ENCODE measurements around the gene TFEC. TPM values are rescaled to one million over a fixed set of nuclear protein-coding genes. Genes with fewer than 3 reads are reported as not detected.
"Not testable (repeated sequence)": the region's sequence is repeated elsewhere in the genome, so short reads cannot be mapped to it uniquely, and the experiment has no call there.

The TFEC gene
- total and polyA plus RNA-seq, 2 of the 4 experiments (the other 2 are of a cell fraction) = under 0.01 to 0.02 TPM

GRCh38 chr7:115932880-115933279 lies 97.7 kb downstream of the TFEC start:
- H3K9me1 ChIP-seq (ENCODE audit: insufficient read depth, low read length) = no peaks in the 10 kb centered on the region
- no peaks in the 10 kb centered on the region for H3K27me3 ChIP-seq (ENCODE audit: control insufficient read depth, insufficient read depth, low read length)
- no peak overlapping the region for H2AFZ ChIP-seq (replicated peaks; ENCODE audit: low read length, poor library complexity)
- H3K9ac ChIP-seq (ENCODE audit: low read depth, low read length) = no peak overlapping the region
- ATAC-seq (ENCODE audit: low read depth) (no peak), DNase-seq (no peak)
- no peak overlapping the region for H4K91ac ChIP-seq (ENCODE audit: insufficient read depth, low read depth, low read length)
- H3K79me1 ChIP-seq (ENCODE audit: low read depth in 1 of 2, low read length in 2 of 2) = no peaks in the 10 kb centered on the region
- no peaks in the 10 kb centered on the region for H4K20me1 ChIP-seq (ENCODE audit: insufficient read depth, low read length)
- no peak overlapping the region for H2BK15ac ChIP-seq (ENCODE audit: low read depth, low read length)
- no peak overlapping the region for H3K23ac ChIP-seq (ENCODE audit: low read depth, low read length)
- no peak overlapping the region for H3K4me2 ChIP-seq (ENCODE audit: low read depth, low read length)
- H3K4me3 ChIP-seq (ENCODE audit: insufficient read depth, low read depth, low read length) = no peak overlapping the region
- intact Hi-C loops (cut with micrococcal nuclease) = no loop called here
- no TSS peak for BruUV-seq (replicated peaks)
- no peak overlapping the region for H3K27ac ChIP-seq (ENCODE audit: insufficient read depth, low read length)
- H2BK5ac ChIP-seq (ENCODE audit: low read depth, low read length, poor library complexity, severe bottlenecking) = no peak overlapping the region
- in situ Hi-C loops (cut with MboI; ENCODE audit: low sequenced_read_pairs) = no loop called here
- ChIA-PET POLR2A (ENCODE audit: unreplicated experiment) (no interaction called here), CTCF (no interaction called here)
- dilution Hi-C loops (cut with HindIII; ENCODE audit: low sequenced_read_pairs, unreplicated experiment) = no loop called here
- TF ChIP-seq CEBPB (IDR thresholded peaks at IDR 0.05; ENCODE audit: low read depth, low read length) (no peak), POLR2A (IDR thresholded peaks at IDR 0.05; ENCODE audit: low read depth, low read length) (no peak), CHD1 (IDR thresholded peaks at IDR 0.05; ENCODE audit: low read depth, low read length) (no peak), BHLHE40 (IDR thresholded peaks at IDR 0.05; ENCODE audit: low read depth, low read length) (no peak)
- no peak overlapping the region for H4K5ac ChIP-seq (ENCODE audit: low read depth, low read length)
- H2BK120ac ChIP-seq (ENCODE audit: low read depth, low read length) = no peak overlapping the region
- H2BK20ac ChIP-seq (ENCODE audit: low read depth, low read length) = no peak overlapping the region
- no peaks in the 10 kb centered on the region for H3K9me3 ChIP-seq (ENCODE audit: control insufficient read depth, insufficient read depth, low read length)
- no peak overlapping the region for H3K14ac ChIP-seq (replicated peaks; ENCODE audit: low read depth, low read length)
- no peak overlapping the region for H3K4ac ChIP-seq (ENCODE audit: low read depth, low read length)
- no peak overlapping the region for H2AK9ac ChIP-seq (replicated peaks; ENCODE audit: low read depth, low read length, poor library complexity)
- no peak overlapping the region for H3K56ac ChIP-seq (ENCODE audit: extremely low read depth, insufficient read depth, low read length)
- no peak overlapping the region for H2AK5ac ChIP-seq (ENCODE audit: low read depth, low read length)
- H3K4me1 ChIP-seq (ENCODE audit: control insufficient read depth, insufficient read depth, low read length) = no peaks in the 10 kb centered on the region
- H3K36me3 ChIP-seq (ENCODE audit: control insufficient read depth, insufficient read depth, low read length) = no peaks in the 10 kb centered on the region
- no peak overlapping the region for H4K8ac ChIP-seq (ENCODE audit: low read depth in 2 of 2, low read length in 2 of 2)
- no CpG with 5 or more reads among the region's 2 CpGs for WGBS, 2 experiments (ENCODE audit: extremely low coverage in 2 of 2, insufficient read length in 1 of 2)
- no peak overlapping the region for H3K18ac ChIP-seq (ENCODE audit: low read depth, low read length)

DNA sequence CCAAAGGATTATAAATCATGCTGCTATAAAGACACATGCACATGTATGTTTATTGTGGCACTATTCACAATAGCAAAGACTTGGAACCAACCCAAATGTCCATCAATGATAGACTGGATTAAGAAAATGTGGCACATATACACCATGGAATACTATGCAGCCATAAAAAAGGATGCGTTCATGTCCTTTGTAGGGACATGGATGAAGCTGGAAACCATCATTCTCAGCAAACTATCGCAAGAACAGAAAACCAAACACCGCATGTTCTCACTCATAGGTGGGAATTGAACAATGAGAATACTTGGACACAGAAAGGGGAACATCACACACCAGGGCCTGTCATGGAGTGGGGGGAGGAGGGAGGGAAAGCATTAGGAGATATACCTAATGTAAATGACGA lies 100.4 kb downstream of the TFEC start:
- H3K14ac ChIP-seq (replicated peaks; ENCODE audit: low read depth, low read length); dilution Hi-C loops (cut with HindIII; ENCODE audit: low sequenced_read_pairs, unreplicated experiment); H2BK15ac ChIP-seq (ENCODE audit: low read depth, low read length); H3K23ac ChIP-seq (ENCODE audit: low read depth, low read length); H3K4ac ChIP-seq (ENCODE audit: low read depth, low read length); DNase-seq; H3K4me3 ChIP-seq (ENCODE audit: insufficient read depth, low read depth, low read length); H2BK20ac ChIP-seq (ENCODE audit: low read depth, low read length); H3K4me1 ChIP-seq (ENCODE audit: control insufficient read depth, insufficient read depth, low read length); H3K56ac ChIP-seq (ENCODE audit: extremely low read depth, insufficient read depth, low read length); POLR2A ChIA-PET (ENCODE audit: unreplicated experiment); intact Hi-C loops (cut with micrococcal nuclease); H2AK5ac ChIP-seq (ENCODE audit: low read depth, low read length); H3K9ac ChIP-seq (ENCODE audit: low read depth, low read length); H3K79me1 ChIP-seq (ENCODE audit: low read depth in 1 of 2, low read length in 2 of 2); H3K27ac ChIP-seq (ENCODE audit: insufficient read depth, low read length); H2AK9ac ChIP-seq (replicated peaks; ENCODE audit: low read depth, low read length, poor library complexity); ATAC-seq (ENCODE audit: low read depth); H3K4me2 ChIP-seq (ENCODE audit: low read depth, low read length); CTCF ChIA-PET; H4K8ac ChIP-seq (ENCODE audit: low read depth in 2 of 2, low read length in 2 of 2); BruUV-seq (replicated peaks); H4K5ac ChIP-seq (ENCODE audit: low read depth, low read length); H4K91ac ChIP-seq (ENCODE audit: insufficient read depth, low read depth, low read length); H2BK5ac ChIP-seq (ENCODE audit: low read depth, low read length, poor library complexity, severe bottlenecking); H4K20me1 ChIP-seq (ENCODE audit: insufficient read depth, low read length); H2AFZ ChIP-seq (replicated peaks; ENCODE audit: low read length, poor library complexity); in situ Hi-C loops (cut with MboI; ENCODE audit: low sequenced_read_pairs); H3K9me1 ChIP-seq (ENCODE audit: insufficient read depth, low read length); H3K36me3 ChIP-seq (ENCODE audit: control insufficient read depth, insufficient read depth, low read length); H3K18ac ChIP-seq (ENCODE audit: low read depth, low read length); H3K27me3 ChIP-seq (ENCODE audit: control insufficient read depth, insufficient read depth, low read length); H3K9me3 ChIP-seq (ENCODE audit: control insufficient read depth, insufficient read depth, low read length); H2BK120ac ChIP-seq (ENCODE audit: low read depth, low read length): not testable (repeated sequence)
- WGBS, 2 experiments (ENCODE audit: extremely low coverage in 2 of 2, insufficient read length in 1 of 2) = no CpG with 5 or more reads among the region's 4 CpGs
